NCI-H2227 (cell line): ENCODE results near the gene FAM181B.

Experiments
- DNase-seq: peaks from one replicate; lab custom pipeline; 2025; ENCODE audit not compliant: unreplicated experiment; lab: John Stamatoyannopoulos, UW

The FAM181B gene

GRCh38 chr11:82686211-82686610 is 47.5 kb downstream of the FAM181B start:
- no peak for DNase-seq

DNA sequence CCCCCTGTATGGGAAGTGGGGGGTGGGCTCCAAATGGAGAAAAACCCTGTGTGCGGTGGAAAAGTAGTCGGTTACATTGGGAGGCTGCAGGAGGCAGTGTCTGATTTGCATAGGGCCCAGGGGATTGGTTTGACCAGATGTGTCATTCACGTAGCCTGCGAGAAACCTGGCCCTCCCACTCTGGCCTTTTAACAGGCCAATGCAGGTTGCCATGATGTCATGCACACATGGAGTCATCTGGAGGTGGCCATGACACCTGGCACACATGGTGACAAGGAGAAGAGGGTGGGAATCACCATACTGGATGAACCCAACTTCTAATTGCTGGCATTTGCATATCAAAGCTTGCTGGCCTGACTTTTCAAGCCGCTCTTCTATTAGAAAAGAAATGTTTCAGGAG is 50.6 kb downstream of the FAM181B start:
- no peak for DNase-seq

DNA sequence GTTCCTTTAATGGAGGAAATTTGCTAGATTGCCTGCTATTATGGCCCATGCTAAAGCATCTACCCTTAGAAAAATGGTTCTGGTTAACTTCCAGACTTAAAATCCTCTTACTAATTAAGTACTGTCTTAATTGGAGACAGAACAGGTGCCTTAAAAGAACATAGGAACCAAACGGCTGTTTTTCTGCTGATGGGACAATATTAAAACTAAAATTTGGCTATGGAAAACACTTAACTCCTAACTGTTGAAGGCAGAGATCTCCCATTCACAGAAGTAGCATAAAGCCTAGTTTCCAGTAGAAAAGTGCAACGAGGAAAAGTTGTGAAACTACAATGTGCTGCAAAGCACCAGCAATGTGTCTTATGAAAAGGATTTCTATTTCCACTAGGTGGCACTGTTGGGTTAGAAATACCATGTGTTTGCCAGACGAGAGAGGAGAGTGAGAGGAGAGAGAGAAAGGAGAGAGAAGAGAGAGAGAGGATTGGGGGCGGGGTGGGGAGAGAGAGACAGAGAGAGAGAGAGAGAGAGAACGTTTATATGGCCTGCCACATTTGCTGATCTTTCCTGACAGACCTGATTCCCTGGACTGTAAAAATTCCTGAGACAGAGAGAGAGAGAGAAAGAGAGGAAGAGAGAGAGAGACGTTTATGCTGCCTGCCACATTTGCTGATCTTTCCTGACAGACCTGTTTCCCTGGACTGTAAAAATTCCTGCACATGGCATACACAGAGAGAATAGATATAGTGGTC is 51.5 kb downstream of the FAM181B start:
- peak; percentile 48 for DNase-seq

DNA sequence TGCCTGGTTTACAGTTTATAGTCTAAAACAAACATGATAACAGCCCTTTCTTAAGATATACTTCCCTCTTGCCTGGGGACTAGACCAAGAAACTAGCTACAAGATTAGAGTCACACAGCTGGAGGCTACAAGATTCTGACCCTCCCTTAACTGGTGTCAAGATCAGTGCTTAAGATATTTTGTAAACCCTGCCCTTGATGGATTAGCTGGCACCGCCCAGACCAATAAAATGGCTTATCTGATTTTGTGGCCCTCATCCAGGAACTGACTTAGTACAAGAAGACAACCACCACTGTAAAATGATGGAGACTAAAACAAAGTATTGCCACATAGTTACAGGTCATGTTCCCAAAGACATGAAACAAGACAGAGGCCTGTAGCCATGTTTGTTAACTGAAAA is 53.4 kb downstream of the FAM181B start:
- no peak for DNase-seq
